Neuron (in vitro differentiated cells): ENCODE results near the gene TSR2.

Experiments
- H2AFZ ChIP-seq: one replicate; pipeline ENCODE4 v1.6.1; 2013; ENCODE audit warnings: low read depth, mild to moderate bottlenecking, inconsistent platforms, low read length, moderate library complexity
- H3K27me3 ChIP-seq: one replicate; pipeline ENCODE4 v1.6.1; 2013; ENCODE audit warnings: low read length; ENCODE audit not compliant: insufficient read depth
- H3K36me3 ChIP-seq: one replicate; pipeline ENCODE4 v1.6.1; 2013; ENCODE audit warnings: low read length; ENCODE audit not compliant: insufficient read depth
- H3K4me1 ChIP-seq: one replicate; pipeline ENCODE4 v1.6.1; 2013; ENCODE audit warnings: low read length; ENCODE audit not compliant: insufficient read depth
- H3K4me3 ChIP-seq: 2 replicates; pipeline ENCODE4 v1.5.1; 2013; ENCODE audit warnings: mild to moderate bottlenecking, low read length, moderate library complexity
- H3K9me3 ChIP-seq: one replicate; pipeline ENCODE4 v1.6.1; 2013; ENCODE audit warnings: low read length

The TSR2 gene

DNA sequence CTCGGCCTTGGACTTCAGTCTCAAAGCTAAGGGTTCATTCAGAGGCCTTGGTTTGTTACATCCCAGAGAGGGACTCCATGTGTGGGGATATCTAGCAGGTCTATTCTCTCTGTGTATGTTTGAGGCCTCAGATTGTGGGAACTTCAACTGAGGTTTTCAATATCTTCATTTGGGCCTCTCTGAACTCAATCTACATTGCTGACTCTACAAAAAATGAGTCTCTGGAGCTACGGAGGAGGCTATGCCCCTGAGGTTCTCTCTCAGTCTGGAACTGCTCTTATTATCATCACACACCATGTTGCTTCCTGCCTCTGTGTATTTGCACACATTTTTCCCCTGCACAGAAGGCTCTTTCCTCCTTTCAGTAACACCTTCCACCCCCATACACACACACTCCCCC, 5.1 kb upstream of the TSR2 start:
- H3K4me1 ChIP-seq = peaks cover 2% of the 10 kb centered on the region
- H3K36me3 ChIP-seq = no peaks in the 10 kb centered on the region
- no peak overlapping the region for H2AFZ ChIP-seq
- H3K27me3 ChIP-seq = no peaks in the 10 kb centered on the region
- no peak overlapping the region for H3K4me3 ChIP-seq
- no peaks in the 10 kb centered on the region for H3K9me3 ChIP-seq

DNA sequence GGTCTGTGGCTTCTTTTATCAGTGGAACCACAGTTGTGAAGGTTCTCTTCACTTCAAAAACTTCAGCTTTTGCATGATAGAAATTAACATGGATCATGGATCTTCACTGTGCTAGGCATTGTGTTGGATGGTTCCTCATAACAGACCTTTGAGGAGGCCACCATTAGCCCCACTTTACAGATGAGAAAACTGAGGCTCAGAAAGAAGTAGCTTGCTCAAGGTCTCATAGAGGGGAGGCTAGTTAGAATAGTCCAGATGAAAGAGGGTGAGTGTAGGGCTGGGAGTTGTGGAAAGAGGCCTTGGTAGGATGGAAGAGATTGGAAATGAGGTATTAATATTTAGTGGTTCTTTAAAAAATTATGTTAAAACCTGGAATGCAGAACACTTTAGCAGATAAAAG, 2.6 kb downstream of the TSR2 start:
- Histone ChIP-seq H3K4me3 (no peak overlapping the region), H3K4me1 (peaks cover 14% of the 10 kb centered on the region), H3K27me3 (no peaks in the 10 kb centered on the region), H2AFZ (no peak overlapping the region), H3K9me3 (no peaks in the 10 kb centered on the region), H3K36me3 (peaks cover 5% of the 10 kb centered on the region)

DNA sequence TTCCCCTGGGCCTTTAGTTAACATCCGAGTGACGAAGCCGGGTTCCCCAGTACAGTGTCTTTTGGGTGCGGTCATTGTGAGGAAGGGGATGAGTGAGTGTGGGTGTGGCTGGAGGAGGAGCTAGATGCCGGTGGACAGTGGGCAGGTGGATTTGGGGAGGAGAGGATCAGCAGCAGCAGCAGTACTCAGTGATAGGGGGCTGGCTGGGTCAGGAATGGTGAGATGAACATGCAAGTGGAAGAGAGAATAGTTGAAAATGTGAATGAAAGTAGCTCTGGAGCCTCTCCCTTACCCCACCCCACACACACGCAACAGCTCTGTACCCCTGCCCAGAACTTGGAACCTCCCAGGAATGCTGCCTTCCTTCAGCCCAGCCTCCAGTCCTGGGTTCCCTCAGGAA, 4.5 kb downstream of the TSR2 start:
- Histone ChIP-seq H3K4me1 (peaks cover 14% of the 10 kb centered on the region), H2AFZ (no peak overlapping the region), H3K9me3 (no peaks in the 10 kb centered on the region), H3K27me3 (no peaks in the 10 kb centered on the region), H3K4me3 (no peak overlapping the region), H3K36me3 (peaks cover 11% of the 10 kb centered on the region)

DNA sequence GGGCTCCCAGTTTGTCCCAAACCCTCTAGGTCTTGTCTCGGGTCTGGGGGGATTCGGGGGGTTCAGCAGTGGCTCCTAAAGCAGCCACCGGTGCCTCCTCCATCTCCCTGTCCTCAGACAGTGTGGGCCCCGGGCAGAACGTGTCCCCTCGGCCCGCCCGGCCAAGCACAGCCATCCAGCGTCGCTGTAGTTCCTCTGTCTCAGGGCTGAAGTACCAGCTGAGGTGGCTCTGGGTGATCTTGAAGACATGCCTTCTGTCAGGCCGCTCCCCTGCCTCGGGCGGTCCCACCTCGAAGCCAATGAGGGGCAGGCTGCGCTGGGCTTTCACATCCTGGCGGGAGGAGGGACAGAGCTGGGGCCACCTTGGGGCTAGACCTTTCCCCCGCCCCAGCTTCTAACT, 5.9 kb downstream of the TSR2 start:
- Histone ChIP-seq H3K4me1 (peaks cover 11% of the 10 kb centered on the region), H3K9me3 (no peaks in the 10 kb centered on the region), H3K27me3 (no peaks in the 10 kb centered on the region), H3K36me3 (peaks cover 11% of the 10 kb centered on the region), H3K4me3 (no peak overlapping the region), H2AFZ (no peak overlapping the region)

DNA sequence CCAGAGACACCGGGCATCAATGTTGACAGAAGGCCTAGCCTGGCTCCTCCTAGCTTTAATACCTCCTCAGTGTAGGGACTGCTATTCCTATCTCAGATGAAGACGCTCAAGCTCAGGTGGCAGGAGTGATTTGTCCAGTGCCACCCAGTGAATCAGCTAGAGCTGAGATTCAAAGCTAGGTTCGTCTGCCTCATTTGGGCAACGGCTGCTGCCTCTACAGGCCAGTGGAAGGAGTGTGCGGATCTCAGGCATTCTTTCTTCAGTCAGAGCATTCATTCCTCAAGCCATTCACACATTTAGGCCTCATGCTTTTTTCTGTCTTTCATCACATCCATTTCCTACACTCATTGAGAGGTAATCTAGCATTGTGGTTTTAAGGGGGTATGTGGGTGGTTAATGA, 7.3 kb downstream of the TSR2 start:
- Histone ChIP-seq H3K9me3 (no peaks in the 10 kb centered on the region), H3K36me3 (peaks cover 11% of the 10 kb centered on the region), H3K27me3 (no peaks in the 10 kb centered on the region), H3K4me1 (no peaks in the 10 kb centered on the region), H2AFZ (no peak overlapping the region), H3K4me3 (no peak overlapping the region)

DNA sequence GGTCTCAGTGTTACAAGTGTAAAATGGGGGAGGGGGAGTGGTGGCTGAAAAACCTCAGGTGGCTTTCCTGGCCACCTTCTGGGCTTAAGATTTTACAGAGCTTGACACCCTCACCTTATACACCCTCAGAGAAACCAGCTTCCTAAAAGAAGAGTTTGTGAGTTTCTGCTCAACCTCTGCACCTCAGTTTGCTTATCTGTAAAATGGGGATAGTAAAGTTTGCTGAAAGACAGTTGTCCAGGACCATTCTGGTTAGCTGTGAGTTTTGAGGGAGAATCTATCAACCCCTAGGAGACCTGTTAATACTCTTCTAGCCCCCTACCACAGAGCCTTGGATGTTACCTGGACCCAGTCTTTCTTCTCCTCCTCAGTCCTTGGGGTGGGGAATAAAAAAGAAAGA, 9.7 kb downstream of the TSR2 start:
- H2AFZ ChIP-seq = no peak overlapping the region
- no peaks in the 10 kb centered on the region for H3K9me3 ChIP-seq
- no peaks in the 10 kb centered on the region for H3K4me1 ChIP-seq
- no peaks in the 10 kb centered on the region for H3K27me3 ChIP-seq
- H3K4me3 ChIP-seq = no peak overlapping the region
- peaks cover 8% of the 10 kb centered on the region for H3K36me3 ChIP-seq

DNA sequence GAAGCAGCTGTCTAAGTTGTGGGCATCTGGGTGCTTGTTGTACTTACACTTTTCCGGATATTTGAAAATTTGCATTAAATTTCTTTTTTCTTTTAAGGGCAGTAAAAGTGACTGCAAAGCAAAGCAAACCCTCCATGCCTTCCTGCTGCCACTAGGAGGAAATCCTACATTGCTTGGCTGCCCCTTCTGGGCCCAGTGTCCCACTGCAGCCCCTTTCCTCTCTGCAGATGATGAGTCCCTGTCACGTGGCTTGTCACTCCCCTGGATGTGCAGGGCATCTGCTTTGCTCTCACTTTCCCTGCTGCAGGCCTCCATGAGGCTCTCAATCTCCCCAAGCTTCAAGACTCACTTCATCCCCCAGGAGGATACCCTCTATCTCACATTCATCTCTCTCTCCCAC, 12.7 kb downstream of the TSR2 start:
- H3K36me3 ChIP-seq = peaks cover 12% of the 10 kb centered on the region
- H3K9me3 ChIP-seq = no peaks in the 10 kb centered on the region
- no peak overlapping the region for H2AFZ ChIP-seq
- no peaks in the 10 kb centered on the region for H3K4me1 ChIP-seq
- no peak overlapping the region for H3K4me3 ChIP-seq
- no peaks in the 10 kb centered on the region for H3K27me3 ChIP-seq

DNA sequence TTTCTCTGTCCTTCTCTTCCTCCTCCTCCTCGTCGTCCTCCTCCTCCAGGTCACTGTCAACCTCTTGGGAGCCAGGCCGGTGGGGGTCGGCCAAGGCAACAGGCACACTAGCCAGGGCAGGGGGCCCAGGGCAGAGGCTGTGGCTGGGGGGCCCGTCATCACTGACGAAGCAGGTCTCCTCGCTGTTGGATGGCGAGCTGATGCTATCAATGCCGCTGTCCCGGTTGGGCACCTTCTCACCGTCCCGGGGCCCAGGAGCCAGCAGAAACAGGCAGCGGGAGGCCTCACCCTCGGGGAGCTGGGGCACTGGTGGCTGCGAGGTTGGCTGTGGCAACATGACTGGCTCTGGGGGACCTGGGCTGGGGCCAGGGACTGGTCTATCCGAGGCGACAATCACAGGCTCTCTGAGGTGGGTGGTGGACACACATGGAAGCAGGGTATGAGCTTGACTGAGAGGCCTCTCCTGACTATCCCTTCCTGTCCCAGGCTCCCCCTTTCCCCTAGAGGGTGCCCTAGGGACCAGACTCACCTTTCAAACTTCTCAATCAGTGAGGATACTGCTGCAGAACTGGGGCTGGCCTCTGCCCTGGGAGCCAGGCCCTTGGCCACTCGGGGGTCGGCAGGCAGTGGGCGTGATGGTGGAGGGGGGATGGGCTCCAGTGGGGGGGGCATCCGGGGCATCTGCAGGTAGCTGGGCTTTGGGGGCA, 30.0 kb downstream of the TSR2 start:
- H3K4me3 ChIP-seq = no peak overlapping the region
- H2AFZ ChIP-seq = no peak overlapping the region
- no peaks in the 10 kb centered on the region for H3K4me1 ChIP-seq
- H3K36me3 ChIP-seq = peaks cover 24% of the 10 kb centered on the region
- H3K27me3 ChIP-seq = no peaks in the 10 kb centered on the region
- H3K9me3 ChIP-seq = no peaks in the 10 kb centered on the region

DNA sequence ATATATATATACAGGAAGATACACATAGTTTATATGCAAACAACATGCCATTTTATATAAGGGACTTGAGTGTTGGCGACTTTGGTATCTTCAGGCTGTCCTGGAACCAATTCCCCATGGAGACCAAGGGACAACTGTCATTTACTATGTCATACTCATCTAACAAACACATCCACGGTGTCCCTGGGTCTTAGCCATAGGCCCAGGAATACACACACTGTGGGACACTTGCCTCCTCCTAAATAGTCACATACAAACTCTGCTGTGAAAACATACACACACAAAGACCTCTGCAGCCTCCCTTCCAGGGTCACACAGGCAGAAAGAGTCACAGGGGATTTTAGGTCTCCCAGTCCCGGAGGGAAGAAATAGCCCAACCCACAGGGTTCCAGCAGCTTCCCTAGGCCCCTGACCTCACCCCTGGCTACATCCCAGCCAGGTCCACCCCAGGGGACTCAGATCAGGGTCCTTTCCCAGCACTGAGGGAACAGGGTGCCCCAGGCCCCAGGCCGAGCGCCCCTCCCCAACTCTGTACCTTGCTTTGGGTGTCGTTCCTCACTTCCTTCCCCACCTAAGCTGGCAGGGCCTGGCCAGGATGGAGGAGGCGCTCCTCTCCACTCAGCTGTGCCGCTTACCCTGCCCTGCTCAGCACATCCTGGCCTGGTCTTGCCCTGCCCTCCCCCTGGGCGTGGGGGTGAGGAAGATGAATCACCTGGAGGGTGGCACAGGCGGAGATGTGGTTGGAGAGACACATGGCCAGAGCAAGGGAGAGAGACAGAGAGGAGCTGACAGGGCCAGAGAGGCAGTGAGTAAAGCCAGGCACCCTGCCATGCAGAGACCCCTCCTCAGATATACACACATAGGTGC, 34.0 kb downstream of the TSR2 start:
- Histone ChIP-seq H3K4me1 (peaks cover 10% of the 10 kb centered on the region), H3K27me3 (no peaks in the 10 kb centered on the region), H3K36me3 (peaks cover 3% of the 10 kb centered on the region), H3K9me3 (no peaks in the 10 kb centered on the region), H3K4me3 (no peak overlapping the region), H2AFZ (no peak overlapping the region)

DNA sequence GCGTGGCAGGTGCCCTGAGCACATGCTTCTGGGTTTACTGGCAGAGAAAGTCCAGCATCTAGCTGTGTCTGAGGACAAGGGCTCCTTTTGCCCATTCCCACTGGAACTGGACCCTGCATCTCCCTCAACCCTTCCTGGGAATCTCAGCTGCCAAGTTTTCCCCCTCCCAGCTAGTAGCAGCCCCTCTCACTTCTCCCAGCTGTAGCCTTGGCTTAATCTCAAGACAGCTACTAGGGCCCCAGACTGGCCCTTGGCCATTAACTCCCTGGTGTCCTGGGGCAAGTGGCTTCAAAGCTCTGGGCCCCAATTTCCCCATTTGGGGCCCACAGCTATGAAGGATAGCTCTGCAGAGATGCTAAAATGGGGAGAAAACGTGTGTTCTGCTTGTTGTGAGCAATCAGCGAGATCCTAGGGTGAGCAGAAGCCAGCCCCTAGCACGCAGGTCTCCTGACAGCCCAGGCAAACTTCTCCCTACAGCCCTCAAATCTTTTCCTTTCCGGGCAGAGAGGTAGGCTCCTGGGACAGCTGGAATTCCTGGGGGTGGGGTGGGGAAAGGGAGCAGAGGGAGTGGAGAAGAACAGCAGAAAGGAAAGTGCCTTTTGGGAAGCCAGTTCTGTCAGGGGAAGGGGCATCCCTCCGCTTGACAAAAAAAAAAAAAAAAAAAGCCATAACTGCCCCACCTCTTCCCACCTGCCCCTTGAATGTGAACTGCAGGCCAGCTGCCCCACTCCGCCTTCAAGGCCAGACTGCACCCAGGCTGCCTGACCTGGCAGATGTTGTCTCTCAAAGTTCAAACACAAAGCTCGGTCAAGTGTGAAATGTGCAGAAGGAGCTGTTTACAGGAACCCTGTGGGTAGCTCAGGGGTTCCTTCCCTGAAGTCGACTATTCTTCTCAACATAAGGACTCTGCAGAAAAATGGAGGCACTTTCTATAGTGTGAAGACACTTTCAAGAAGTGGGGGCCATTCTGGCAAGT, 39.2 kb downstream of the TSR2 start:
- no peaks in the 10 kb centered on the region for H3K27me3 ChIP-seq
- no peak overlapping the region for H2AFZ ChIP-seq
- H3K9me3 ChIP-seq = no peaks in the 10 kb centered on the region
- no peaks in the 10 kb centered on the region for H3K36me3 ChIP-seq
- peaks cover 30% of the 10 kb centered on the region for H3K4me1 ChIP-seq
- H3K4me3 ChIP-seq = no peak overlapping the region

DNA sequence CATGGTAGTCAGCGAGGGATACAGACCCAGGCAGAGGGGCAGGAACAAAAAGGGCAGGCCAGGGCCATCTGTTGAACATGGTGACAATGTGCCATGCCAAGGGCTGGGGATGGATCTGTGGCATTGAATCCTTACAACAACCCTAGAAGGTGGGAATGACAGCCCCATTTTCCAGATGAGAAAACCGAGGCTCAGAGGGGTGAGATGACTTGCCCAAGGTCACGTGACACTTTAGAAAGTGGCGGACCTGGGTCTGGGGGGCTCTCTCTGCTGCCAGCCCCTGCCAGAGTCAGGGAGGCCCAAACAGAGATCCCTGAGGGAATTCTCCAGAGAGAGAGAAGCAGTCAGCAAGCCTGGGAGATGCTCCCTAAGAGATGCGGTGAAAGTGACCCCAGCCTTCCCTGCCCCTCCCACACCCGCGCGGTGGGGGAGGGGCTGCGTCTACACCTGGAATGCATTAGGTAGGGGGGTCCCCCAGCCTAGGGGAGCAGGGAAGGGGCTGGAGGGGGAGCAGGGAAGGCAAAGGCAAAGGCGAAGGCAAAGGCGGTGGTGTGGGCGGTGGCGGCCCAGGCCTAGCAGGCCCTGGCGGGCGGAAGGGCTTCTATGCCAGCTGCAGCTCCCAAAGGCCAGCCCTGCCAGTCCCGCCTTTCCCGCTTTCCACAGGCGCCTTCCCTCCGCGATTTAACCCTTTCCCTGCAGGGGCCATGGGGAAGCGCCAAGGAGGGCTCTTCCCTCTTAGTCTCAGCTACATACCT, 42.8 kb downstream of the TSR2 start:
- Histone ChIP-seq H3K36me3 (no peaks in the 10 kb centered on the region), H3K9me3 (no peaks in the 10 kb centered on the region), H2AFZ (no peak overlapping the region), H3K27me3 (no peaks in the 10 kb centered on the region), H3K4me1 (peaks cover 30% of the 10 kb centered on the region), H3K4me3 (no peak overlapping the region)

DNA sequence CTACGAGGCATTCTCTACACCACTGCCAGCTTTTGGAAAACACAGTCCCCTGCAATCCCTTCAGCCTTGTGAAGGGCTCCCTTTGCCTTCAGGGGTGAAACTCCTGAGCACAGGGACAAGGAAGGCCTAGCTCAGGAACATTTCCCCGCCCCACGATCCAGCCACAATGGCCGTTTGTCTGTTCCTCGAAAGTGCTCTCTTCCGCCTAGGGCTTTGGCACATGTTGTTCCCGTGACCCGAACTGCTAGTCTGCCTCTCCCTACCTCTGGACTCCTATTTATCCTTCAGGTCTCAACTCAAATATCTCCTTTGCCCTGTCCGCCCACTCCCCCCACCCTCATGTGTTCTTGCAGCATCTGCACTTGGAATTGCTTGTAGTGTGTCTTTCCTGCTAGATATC, 43.7 kb downstream of the TSR2 start:
- Histone ChIP-seq H3K4me3 (no peak overlapping the region), H2AFZ (no peak overlapping the region), H3K9me3 (no peaks in the 10 kb centered on the region)

More for the DNA sequence above, 43.7 kb downstream of the TSR2 start:
- H3K27me3 ChIP-seq = no peaks in the 10 kb centered on the region
- H3K4me1 ChIP-seq = peaks cover 23% of the 10 kb centered on the region
- H3K36me3 ChIP-seq = no peaks in the 10 kb centered on the region
